NCI-H748 treated with DMSO at 0.1 percent for 48 hours (cell line): ENCODE results near the gene ACAP2.
"Not testable (repeated sequence)": the region's sequence is repeated elsewhere in the genome, so short reads cannot be mapped to it uniquely, and the experiment has no call there.

Experiments used
- DNase-seq: peaks from one replicate; lab custom pipeline; 2025; lab: John Stamatoyannopoulos, UW

Gene ACAP2

GRCh38 chr3:195385526-195385925 lies 57.3 kb downstream of the ACAP2 start:
- DNase-seq: no peak

DNA sequence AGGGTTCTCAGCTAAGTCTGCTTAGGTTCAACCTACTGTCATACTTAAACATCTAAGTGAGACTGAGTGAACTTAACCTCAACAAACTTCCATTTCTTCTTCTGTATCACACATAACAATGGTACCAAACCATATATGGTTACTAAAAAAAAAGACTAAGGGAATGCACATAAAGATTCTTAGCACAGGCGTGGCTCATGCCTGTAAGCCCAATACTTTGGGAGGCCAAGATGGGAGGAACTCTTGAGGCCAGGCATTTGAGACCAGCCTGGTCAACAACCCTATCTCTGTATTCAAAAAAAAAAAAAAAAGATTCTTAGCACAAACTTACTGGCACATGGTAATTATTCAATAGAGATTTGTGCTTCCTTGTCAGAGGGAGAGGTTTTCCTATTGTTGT lies 57.9 kb downstream of the ACAP2 start:
- no peak for DNase-seq

DNA sequence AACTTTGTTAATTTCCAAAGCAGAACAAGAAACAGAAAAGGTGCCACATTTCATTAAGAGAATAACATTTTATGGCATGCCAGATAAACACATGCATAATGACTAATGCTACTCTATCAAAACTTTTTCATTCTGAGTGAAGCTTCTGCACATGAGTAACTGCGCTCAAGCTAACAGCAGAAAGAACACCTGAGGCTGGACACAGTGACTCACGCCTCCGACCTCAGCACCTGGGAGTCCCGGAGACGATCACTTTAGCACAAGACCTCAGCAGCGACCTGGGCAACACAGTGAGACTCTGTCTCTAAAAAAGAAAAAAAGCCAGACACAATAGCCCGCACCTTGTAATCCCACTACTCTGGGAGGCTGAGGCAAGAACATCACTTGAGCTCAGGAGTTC lies 70.6 kb downstream of the ACAP2 start:
- DNase-seq: no peak

- DNase-seq: no peak
Measured at GRCh38 chr3:195366200-195366925, 76.5 kb downstream of the ACAP2 start.

- no peak for DNase-seq
Measured at GRCh38 chr3:195365371-195365770, 77.4 kb downstream of the ACAP2 start.

DNA sequence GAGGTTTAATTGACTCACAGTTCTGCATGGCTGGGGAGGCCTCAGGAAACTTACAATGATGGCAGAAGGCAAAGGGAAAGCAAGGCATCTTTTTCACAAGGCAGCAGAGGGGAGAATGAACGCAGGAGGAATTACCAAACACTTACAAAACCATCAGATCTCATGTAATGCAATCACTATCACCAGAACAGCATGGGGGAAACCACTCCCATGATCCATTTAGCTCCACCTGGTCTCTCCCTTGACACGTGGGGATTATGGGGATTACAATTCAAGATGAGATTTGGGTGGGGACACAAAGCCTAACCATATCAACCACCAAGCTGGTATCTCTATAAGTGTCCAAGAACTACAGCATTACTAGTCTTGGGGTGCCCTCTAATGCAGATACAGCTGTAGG lies 85.0 kb downstream of the ACAP2 start:
- not testable (repeated sequence) for DNase-seq

- DNase-seq: no peak
Measured at GRCh38 chr3:195356151-195357086, 86.4 kb downstream of the ACAP2 start.

DNA sequence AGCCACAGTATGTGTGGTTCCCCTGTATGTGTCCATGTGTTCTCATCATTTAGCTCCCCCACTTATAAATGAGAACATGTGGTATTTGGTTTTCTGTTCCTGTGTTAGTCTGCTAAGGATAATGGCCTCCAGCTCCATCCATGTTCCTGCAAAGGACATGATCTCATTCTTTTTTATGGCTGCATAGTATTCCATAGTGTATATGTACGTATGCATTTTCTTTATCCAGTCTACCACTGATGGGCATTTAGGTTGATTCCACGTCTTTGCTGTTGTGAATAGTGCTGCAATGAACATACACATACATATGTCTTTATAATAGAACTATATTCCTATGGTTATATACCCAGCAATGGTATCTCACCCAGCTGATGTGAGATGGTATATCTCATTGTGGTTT lies 88.8 kb downstream of the ACAP2 start:
- DNase-seq: not testable (repeated sequence)

GRCh38 chr3:195352895-195353488 lies 89.8 kb downstream of the ACAP2 start:
- DNase-seq: no peak

GRCh38 chr3:195348426-195349115 lies 94.2 kb downstream of the ACAP2 start:
- DNase-seq: no peak

DNA sequence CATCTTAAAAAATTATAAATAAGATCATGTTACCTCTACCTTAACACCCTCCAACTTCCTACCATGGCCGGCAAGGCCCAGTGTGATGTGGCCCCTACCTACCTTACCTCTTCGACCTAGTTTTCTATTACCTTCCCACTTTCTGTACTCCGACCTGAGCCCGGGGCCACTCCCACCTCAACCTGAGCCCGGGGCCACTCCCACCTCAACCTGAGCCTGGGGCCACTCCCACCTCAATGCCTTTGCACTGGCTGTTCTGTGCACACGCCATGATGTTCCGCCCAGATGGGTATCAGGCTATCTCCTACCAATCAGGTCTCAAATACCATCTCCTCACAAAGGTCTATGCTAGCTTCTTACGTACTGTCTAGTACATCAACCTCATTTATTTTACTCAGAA lies 105.1 kb downstream of the ACAP2 start:
- no peak for DNase-seq

DNA sequence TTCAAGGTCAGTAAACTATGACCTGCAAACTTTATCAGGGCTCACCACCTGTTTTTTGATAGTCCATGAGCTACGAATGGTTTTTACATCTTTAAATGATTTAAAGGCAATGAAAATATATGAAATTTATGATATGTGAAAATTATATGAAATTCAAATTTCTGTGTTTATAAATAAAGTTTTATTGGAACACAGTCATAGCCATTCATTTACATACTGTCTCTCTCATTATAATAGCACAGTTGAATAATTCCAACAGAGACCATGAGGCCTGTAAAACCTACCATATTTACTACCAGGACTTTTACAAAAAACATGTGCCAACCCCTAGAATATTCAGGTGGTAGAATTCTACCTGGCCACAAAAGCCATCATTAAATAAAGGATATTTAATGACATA lies 107.9 kb downstream of the ACAP2 start:
- no peak for DNase-seq

DNA sequence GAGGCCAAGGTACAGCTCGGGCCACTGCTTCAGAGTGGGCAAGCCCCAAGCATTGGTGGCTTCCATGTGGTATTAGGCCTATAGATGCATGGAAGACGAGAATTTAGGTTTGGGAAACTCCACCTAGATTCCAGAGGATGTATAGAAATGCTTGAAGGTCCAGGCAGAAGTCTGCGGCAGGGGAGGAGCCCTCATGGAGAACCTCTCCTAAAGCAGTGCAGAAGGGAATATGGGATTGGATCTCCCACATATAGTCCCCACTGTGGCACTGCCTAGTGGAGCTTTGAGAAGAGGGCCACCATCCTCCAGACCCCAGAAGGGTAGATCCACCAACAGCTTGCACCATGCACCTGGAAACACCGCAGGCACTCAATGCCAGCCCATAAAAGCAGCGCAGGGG lies 123.8 kb downstream of the ACAP2 start:
- DNase-seq: no peak

DNA sequence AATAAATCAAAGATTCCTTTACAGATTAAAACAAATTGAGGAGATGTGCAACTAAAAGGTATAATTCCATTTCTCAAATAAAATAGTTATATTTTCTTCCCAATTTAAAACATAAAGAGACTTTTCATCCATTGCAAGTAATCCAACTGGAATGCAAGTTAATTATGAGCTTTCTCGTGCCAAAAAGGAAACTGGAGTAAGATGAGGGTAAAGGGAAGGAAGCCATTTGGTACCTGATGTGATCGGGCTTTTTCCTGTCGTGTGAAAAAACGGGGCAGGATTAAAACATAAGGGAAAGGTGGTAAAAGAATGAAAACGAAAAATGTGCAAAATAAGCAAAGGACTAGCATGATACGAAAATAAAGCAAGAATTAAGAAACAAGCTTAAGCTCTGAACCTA lies 130.1 kb downstream of the ACAP2 start:
- DNase-seq: no peak

GRCh38 chr3:195307711-195308110 lies 135.1 kb downstream of the ACAP2 start:
- no peak for DNase-seq

- DNase-seq: no peak
Measured at GRCh38 chr3:195306369-195306768, 136.5 kb downstream of the ACAP2 start.

DNA sequence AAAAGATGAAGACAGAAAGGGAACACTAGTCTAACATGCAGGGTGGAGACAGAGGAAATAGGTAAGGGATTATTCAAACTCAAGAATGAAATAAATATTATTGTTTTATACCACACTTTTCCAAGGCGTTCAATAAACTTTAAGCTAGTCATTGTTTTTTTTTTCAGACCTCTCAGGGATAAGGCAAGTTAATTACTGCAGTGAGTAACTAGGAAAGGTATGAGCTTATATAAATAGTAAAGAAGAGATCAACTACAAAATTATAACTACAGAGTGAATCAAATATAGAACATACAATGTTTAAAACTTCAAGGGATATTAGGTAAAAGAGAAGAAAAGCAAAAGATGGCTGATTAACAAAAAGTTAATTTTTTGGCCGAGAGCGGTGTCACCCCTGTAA lies 140.4 kb downstream of the ACAP2 start:
- DNase-seq: no peak

GRCh38 chr3:195297446-195297845 lies 145.4 kb downstream of the ACAP2 start:
- no peak for DNase-seq

DNA sequence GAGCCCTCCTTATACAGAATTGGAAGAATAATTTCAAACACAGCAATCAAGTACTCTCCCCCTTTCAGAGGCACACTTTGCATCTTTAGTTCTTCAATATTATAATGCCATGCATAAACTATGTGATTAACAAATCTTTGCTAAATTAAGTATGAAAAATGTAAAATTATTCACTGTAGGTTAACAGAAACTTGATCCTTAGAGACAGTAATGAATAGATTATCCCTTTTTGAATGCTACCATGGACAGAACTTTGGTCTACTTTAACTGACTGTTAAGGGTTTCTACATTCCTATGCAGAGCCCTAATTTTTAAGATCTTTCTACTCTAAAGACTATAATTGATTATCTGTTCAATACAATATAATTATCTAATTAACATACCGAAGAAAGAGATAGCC lies 146.2 kb downstream of the ACAP2 start:
- no peak for DNase-seq

DNA sequence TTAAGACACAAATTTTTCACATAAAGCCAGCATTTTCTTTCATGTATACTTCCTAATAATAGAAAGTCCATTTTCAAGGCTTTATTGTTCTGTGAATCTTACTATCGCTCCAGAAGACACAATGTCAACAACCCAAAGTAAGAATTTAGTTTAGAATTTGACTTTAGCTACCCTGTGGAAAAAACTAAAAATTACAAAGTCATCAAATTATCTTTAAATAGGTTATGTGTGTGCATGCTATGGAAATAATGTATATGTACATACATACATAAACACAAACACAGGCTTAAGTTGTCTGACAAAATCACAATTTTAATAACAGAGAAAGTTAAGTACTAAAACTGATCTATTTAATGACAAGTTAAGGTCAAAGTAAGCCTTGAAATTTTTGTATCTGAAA lies 151.7 kb downstream of the ACAP2 start:
- no peak for DNase-seq

- not testable (repeated sequence) for DNase-seq
Measured at GRCh38 chr3:195290643-195291042, 152.2 kb downstream of the ACAP2 start.
